Prostate gland (tissue), 2 donors: ENCODE measurements around the gene TRAF4.

ENCODE experiments used
- CTCF ChIP-seq, 4 experiments: fragments of 200-600 bp in 2 of 4; fragments of 450-650 bp in 2 of 4; sonication (generic) in 2 of 4; IDR thresholded peaks; 1 replicate in 3 of 4; 2 replicates in 1 of 4; pipeline ENCODE4 v1.5.1; 2016 to 2019; ENCODE audit warnings: antibody characterized with exemption in 4 of 4, mild to moderate bottlenecking in 2 of 4, moderate library complexity in 2 of 4
- POLR2A ChIP-seq: fragments of 450-650 bp; IDR thresholded peaks from one replicate; pipeline ENCODE4 v1.6.1; 2016; ENCODE audit warnings: antibody characterized with exemption, mild to moderate bottlenecking

DNA sequence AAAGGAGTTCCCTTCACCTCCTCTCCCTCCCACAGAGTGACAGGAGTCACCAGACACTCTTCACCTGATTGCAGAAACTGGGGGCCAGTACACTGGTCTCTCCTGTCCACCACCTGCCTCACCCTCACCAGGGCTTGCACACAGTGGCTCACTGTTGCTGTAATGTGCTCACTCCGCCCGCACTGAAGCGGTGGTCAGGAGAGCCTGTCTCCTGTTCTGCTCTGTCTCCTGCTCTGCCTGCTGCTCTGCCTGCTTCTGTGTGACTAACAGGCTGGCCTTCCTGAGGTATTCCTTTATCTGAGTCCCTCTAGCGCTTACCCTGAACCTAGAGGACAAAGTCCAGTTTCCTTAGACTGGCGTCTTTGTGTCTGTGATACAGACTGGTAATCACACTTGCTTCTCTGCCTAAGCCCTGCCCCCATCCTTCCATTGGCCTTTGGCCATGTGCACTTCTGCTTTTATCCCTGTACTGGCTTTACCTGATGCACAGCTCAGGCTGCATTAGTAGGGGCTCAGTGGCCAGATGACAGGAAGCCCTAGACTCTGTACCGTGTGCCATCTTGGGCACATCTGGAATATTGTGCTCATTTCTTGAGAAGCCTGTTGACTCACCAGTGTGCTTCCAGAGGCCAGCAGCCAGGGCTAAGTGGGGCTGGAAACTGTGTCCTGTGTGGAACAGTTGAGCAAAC lies 45.4 kb upstream of the TRAF4 start:
- no peak for TF ChIP-seq CTCF (IDR thresholded peaks at IDR 0.05)
- no peak for TF ChIP-seq POLR2A
